Karpas-422 (cell line): ENCODE results near the gene PIH1D2. TPM values are rescaled to one million over a fixed set of nuclear protein-coding genes. Genes with fewer than 3 reads are reported as not detected.

Experiments used
- small RNA-seq: library from RNA; depleted of rRNA; stranded (forward); fragments of <200 nt; gene quantifications from one replicate; pipeline ENCODE3, GENCODE V24; 2014
- total RNA-seq: library from RNA; depleted of rRNA; stranded (reverse); fragments of >200 nt; shearing (Covaris generic); gene quantifications from 2 replicates; pipeline ENCODE4 v1.2.3, GENCODE V29; 2014; ENCODE audit warnings: low replicate concordance; rRNA removed

PIH1D2 gene
- total RNA-seq, 1 experiment from 2014 or later, result 1.3 TPM

Small RNA genes lying within 50 kb of the gene (small RNA-seq; reads per million reads assigned to genes)
- not detected for gene AP000907.3
- not detected for gene RNU6-893P

Other genes starting within 250 kb of the PIH1D2 start
- gene ALG9, start 202.4 kb downstream of the PIH1D2 start, total RNA-seq, result 8.0 and 14.2 TPM in 2 replicates
- 2.5 and 5.2 TPM in 2 replicates for gene FDXACB1, start 194.9 kb downstream of the PIH1D2 start, total RNA-seq
- 31.5 and 40.7 TPM in 2 replicates for gene CFAP68, start 194.5 kb downstream of the PIH1D2 start, total RNA-seq
- not detected in 2 replicates for gene CRYAB, start 162.2 kb downstream of the PIH1D2 start, total RNA-seq
- gene HSPB2, start 161.3 kb downstream of the PIH1D2 start, total RNA-seq, result not detected in 2 replicates
- not detected in 2 replicates for gene C11orf52, start 155.1 kb downstream of the PIH1D2 start, total RNA-seq
- 2.0 and 2.8 TPM in 2 replicates for gene DIXDC1, start 136.7 kb downstream of the PIH1D2 start, total RNA-seq
- 26.1 and 39.8 TPM in 2 replicates for gene DLAT, start 48.6 kb downstream of the PIH1D2 start, total RNA-seq
- 11.5 and 11.7 TPM in 2 replicates for gene NKAPD1, start 282 bp upstream of the PIH1D2 start, total RNA-seq
- gene TIMM8B, start 12.7 kb upstream of the PIH1D2 start, total RNA-seq, result 53.3 and 73.4 TPM in 2 replicates
- gene SDHD, start 12.9 kb upstream of the PIH1D2 start, total RNA-seq, result 57.4 and 79.6 TPM in 2 replicates
- gene IL18, start 90.1 kb upstream of the PIH1D2 start, total RNA-seq, result not detected in 2 replicates
- gene TEX12, start 93.4 kb upstream of the PIH1D2 start, total RNA-seq, result not detected in 2 replicates
- gene BCO2, start 101.5 kb upstream of the PIH1D2 start, total RNA-seq, result 0.40 and 1.1 TPM in 2 replicates
- 11.4 and 28.6 TPM in 2 replicates for gene PTS, start 152.4 kb upstream of the PIH1D2 start, total RNA-seq
- gene PLET1, start 186.8 kb upstream of the PIH1D2 start, total RNA-seq, result not detected in 2 replicates